Calu3 (cell line): Measurements from ENCODE around the gene FMO3. TPM values are rescaled to one million over a fixed set of nuclear protein-coding genes. Genes with fewer than 3 reads are reported as not detected.

Experiments
- BruUV-seq: library from RNA; stranded (reverse); fragments of 400-500 nt; replicated peaks from 2 replicates; lab custom pipeline; 2021; lab: Mats Ljungman, UMichigan
- CTCF ChIA-PET: fragments of 300-600 bp; sonication (Branson Sonifier 250); formaldehyde crosslinking; loops from one replicate; lab custom pipeline; 2022; ENCODE audit warnings: antibody characterized with exemption; lab: Charles Lee
- DNase-seq: peaks from one replicate; pipeline ENCODE4 v3.0.0; 2022
- H3K27ac Mint-ChIP-seq: one replicate; pipeline ENCODE4 v1.8.0; 2022; ENCODE audit warnings: mixed read lengths; ENCODE audit not compliant: unreplicated experiment
- H3K27me3 Mint-ChIP-seq: one replicate; pipeline ENCODE4 v1.8.0; 2022; ENCODE audit warnings: mixed read lengths; ENCODE audit not compliant: unreplicated experiment
- H3K36me3 Mint-ChIP-seq: one replicate; pipeline ENCODE4 v1.8.0; 2022; ENCODE audit warnings: mild to moderate bottlenecking, moderate library complexity, mixed read lengths; ENCODE audit not compliant: insufficient read depth, unreplicated experiment
- H3K4me1 Mint-ChIP-seq: one replicate; pipeline ENCODE4 v1.8.0; 2022; ENCODE audit warnings: mild to moderate bottlenecking, low read depth, mixed read lengths; ENCODE audit not compliant: unreplicated experiment
- H3K4me3 Mint-ChIP-seq: one replicate; pipeline ENCODE4 v1.8.0; 2022; ENCODE audit warnings: mild to moderate bottlenecking, low read depth, moderate library complexity, mixed read lengths; ENCODE audit not compliant: unreplicated experiment
- H3K9me3 Mint-ChIP-seq: one replicate; pipeline ENCODE4 v1.8.0; 2022; ENCODE audit warnings: low read depth, mixed read lengths; ENCODE audit not compliant: unreplicated experiment
- CTCF ChIP-seq: fragments of 200-600 bp; IDR thresholded peaks from one replicate; pipeline ENCODE4 v1.8.0; 2022; ENCODE audit warnings: antibody characterized with exemption; ENCODE audit not compliant: unreplicated experiment
- intact Hi-C: fragments of 100-400 bp; cut with micrococcal nuclease; formaldehyde crosslinking; loops from one replicate; pipeline ENCODE4 v1.10.0; 2022; ENCODE audit not compliant: unreplicated experiment
- total RNA-seq: library from RNA; stranded (reverse); gene quantifications from 2 replicates; pipeline ENCODE4 v1.2.3, GENCODE V29; 2022

FMO3 gene
- total RNA-seq, 1 experiment from 2014 or later = not detected

- no peak overlapping the region for H3K27ac Mint-ChIP-seq
- intact Hi-C loops = no loop called here
- no TSS peak for BruUV-seq
- no peaks in the 10 kb centered on the region for H3K36me3 Mint-ChIP-seq
- CTCF ChIA-PET = no interaction called here
- TF ChIP-seq CTCF = no peak
- H3K9me3 Mint-ChIP-seq = no peaks in the 10 kb centered on the region
- no peak for DNase-seq
- H3K4me1 Mint-ChIP-seq = no peaks in the 10 kb centered on the region
- no peak overlapping the region for H3K4me3 Mint-ChIP-seq
- H3K27me3 Mint-ChIP-seq = peaks cover 5% of the 10 kb centered on the region
Measured at GRCh38 chr1:171127099-171127498, 36.4 kb downstream of the FMO3 start.

- no peak overlapping the region for H3K4me3 Mint-ChIP-seq
- no TSS peak for BruUV-seq
- no peaks in the 10 kb centered on the region for H3K9me3 Mint-ChIP-seq
- no peak overlapping the region for H3K27ac Mint-ChIP-seq
- no peak for DNase-seq
- H3K27me3 Mint-ChIP-seq = peaks cover 1% of the 10 kb centered on the region
- H3K4me1 Mint-ChIP-seq = no peaks in the 10 kb centered on the region
- intact Hi-C loops = no loop called here
- CTCF ChIA-PET = no interaction called here
- H3K36me3 Mint-ChIP-seq = no peaks in the 10 kb centered on the region
- TF ChIP-seq CTCF = no peak
Measured at GRCh38 chr1:171127501-171127900, 36.8 kb downstream of the FMO3 start.

- no peak for DNase-seq
- intact Hi-C loops = no loop called here
- Mint-ChIP-seq H3K27ac (no peak overlapping the region), H3K4me1 (no peaks in the 10 kb centered on the region), H3K4me3 (no peak overlapping the region), H3K36me3 (no peaks in the 10 kb centered on the region), H3K9me3 (no peaks in the 10 kb centered on the region), H3K27me3 (no peaks in the 10 kb centered on the region)
- no peak for TF ChIP-seq CTCF
- CTCF ChIA-PET = interaction anchor here (0.5 kb wide), 1 partner anchor 302 kb away, joined by 3 read pairs; no protein-coding TSS in a partner anchor
- BruUV-seq = no TSS peak
Measured at GRCh38 chr1:171128463-171128862, 37.8 kb downstream of the FMO3 start.

GRCh38 chr1:171134204-171134923, 43.7 kb downstream of the FMO3 start:
- BruUV-seq = no TSS peak
- CTCF ChIA-PET = no interaction called here
- Mint-ChIP-seq H3K36me3 (no peaks in the 10 kb centered on the region), H3K9me3 (no peaks in the 10 kb centered on the region), H3K4me1 (no peaks in the 10 kb centered on the region), H3K27ac (no peak overlapping the region), H3K4me3 (no peak overlapping the region), H3K27me3 (no peaks in the 10 kb centered on the region)
- no peak for DNase-seq
- TF ChIP-seq CTCF = no peak
- intact Hi-C loops = no loop called here
